ENCODE measurements around the gene DGKB. TPM values are rescaled to one million over a fixed set of nuclear protein-coding genes. Genes with fewer than 3 reads are reported as not detected.

Gene DGKB
- total RNA-seq, 2 donors from 2014 or later: not detected

GRCh38 chr7:14375998-14376397 lies 526.6 kb downstream of the DGKB start:
- Mint-ChIP-seq H3K4me1 (no peaks in the 10 kb centered on the region), H3K4me3 (peak overlapping the region; percentile 35), H3K36me3 (ENCODE audit: low read depth) (no peaks in the 10 kb centered on the region), H3K27ac (no peak overlapping the region), H3K27me3 (no peaks in the 10 kb centered on the region), H3K9me3 (no peaks in the 10 kb centered on the region)
- ATAC-seq (replicated peaks): no peak

- no peak for ATAC-seq (replicated peaks)
- H3K9me3 Mint-ChIP-seq: no peaks in the 10 kb centered on the region
- no peak overlapping the region for H3K27ac Mint-ChIP-seq
- H3K4me1 Mint-ChIP-seq: no peaks in the 10 kb centered on the region
- H3K4me3 Mint-ChIP-seq: no peak overlapping the region
- no peaks in the 10 kb centered on the region for H3K27me3 Mint-ChIP-seq
- H3K36me3 Mint-ChIP-seq (ENCODE audit: low read depth): no peaks in the 10 kb centered on the region
These were observed 528.2 kb downstream of the DGKB start for GRCh38 chr7:14374336-14374735.

GRCh38 chr7:14368285-14368684 lies 534.3 kb downstream of the DGKB start:
- no peaks in the 10 kb centered on the region for H3K36me3 Mint-ChIP-seq (ENCODE audit: low read depth)
- H3K27me3 Mint-ChIP-seq: no peaks in the 10 kb centered on the region
- H3K27ac Mint-ChIP-seq: no peak overlapping the region
- no peak overlapping the region for H3K4me3 Mint-ChIP-seq
- H3K9me3 Mint-ChIP-seq: no peaks in the 10 kb centered on the region
- H3K4me1 Mint-ChIP-seq: no peaks in the 10 kb centered on the region
- no peak for ATAC-seq (replicated peaks)

GRCh38 chr7:14351167-14351566 lies 551.4 kb downstream of the DGKB start:
- Mint-ChIP-seq H3K27ac (no peak overlapping the region), H3K4me3 (no peak overlapping the region), H3K4me1 (no peaks in the 10 kb centered on the region)

GRCh38 chr7:14341200-14341775 lies 561.3 kb downstream of the DGKB start:
- H3K4me1 Mint-ChIP-seq: no peaks in the 10 kb centered on the region
- no peak for ATAC-seq (replicated peaks)
- H3K27me3 Mint-ChIP-seq: no peaks in the 10 kb centered on the region
- H3K27ac Mint-ChIP-seq: no peak overlapping the region
- no peaks in the 10 kb centered on the region for H3K9me3 Mint-ChIP-seq
- no peak overlapping the region for H3K4me3 Mint-ChIP-seq
- H3K36me3 Mint-ChIP-seq (ENCODE audit: low read depth): no peaks in the 10 kb centered on the region

More at GRCh38 chr7:14351167-14351566, 551.4 kb downstream of the DGKB start:
- no peaks in the 10 kb centered on the region for H3K36me3 Mint-ChIP-seq (ENCODE audit: low read depth)
- no peak for ATAC-seq (replicated peaks)
- no peaks in the 10 kb centered on the region for H3K27me3 Mint-ChIP-seq
- no peaks in the 10 kb centered on the region for H3K9me3 Mint-ChIP-seq

GRCh38 chr7:14340393-14341074 lies 562.0 kb downstream of the DGKB start:
- H3K27me3 Mint-ChIP-seq: no peaks in the 10 kb centered on the region
- ATAC-seq (replicated peaks): no peak
- no peaks in the 10 kb centered on the region for H3K4me1 Mint-ChIP-seq
- H3K36me3 Mint-ChIP-seq (ENCODE audit: low read depth): no peaks in the 10 kb centered on the region
- no peaks in the 10 kb centered on the region for H3K9me3 Mint-ChIP-seq
- no peak overlapping the region for H3K4me3 Mint-ChIP-seq
- no peak overlapping the region for H3K27ac Mint-ChIP-seq

- no peak for ATAC-seq (replicated peaks)
- Mint-ChIP-seq H3K36me3 (ENCODE audit: low read depth) (no peaks in the 10 kb centered on the region), H3K4me1 (no peaks in the 10 kb centered on the region), H3K4me3 (no peak overlapping the region), H3K9me3 (no peaks in the 10 kb centered on the region), H3K27ac (no peak overlapping the region), H3K27me3 (no peaks in the 10 kb centered on the region)
These were observed 562.7 kb downstream of the DGKB start for GRCh38 chr7:14339861-14340260.

- H3K4me3 Mint-ChIP-seq: no peak overlapping the region
- H3K9me3 Mint-ChIP-seq: no peaks in the 10 kb centered on the region
- no peak overlapping the region for H3K27ac Mint-ChIP-seq
- H3K27me3 Mint-ChIP-seq: no peaks in the 10 kb centered on the region
- H3K4me1 Mint-ChIP-seq: no peaks in the 10 kb centered on the region
- ATAC-seq (replicated peaks): no peak
- H3K36me3 Mint-ChIP-seq (ENCODE audit: low read depth): no peaks in the 10 kb centered on the region
These were observed 566.3 kb downstream of the DGKB start for GRCh38 chr7:14336256-14336655.

GRCh38 chr7:14332155-14332554 lies 570.4 kb downstream of the DGKB start:
- Mint-ChIP-seq H3K36me3 (ENCODE audit: low read depth) (no peaks in the 10 kb centered on the region), H3K27me3 (no peaks in the 10 kb centered on the region), H3K4me3 (no peak overlapping the region), H3K9me3 (no peaks in the 10 kb centered on the region), H3K4me1 (no peaks in the 10 kb centered on the region), H3K27ac (no peak overlapping the region)
- no peak for ATAC-seq (replicated peaks)

- ATAC-seq (replicated peaks): no peak
- no peaks in the 10 kb centered on the region for H3K4me1 Mint-ChIP-seq
- H3K27ac Mint-ChIP-seq: no peak overlapping the region
- no peak overlapping the region for H3K4me3 Mint-ChIP-seq
- peaks cover 5% of the 10 kb centered on the region for H3K9me3 Mint-ChIP-seq
- H3K27me3 Mint-ChIP-seq: peaks cover 3% of the 10 kb centered on the region
- H3K36me3 Mint-ChIP-seq (ENCODE audit: low read depth): no peaks in the 10 kb centered on the region
These were observed 577.8 kb downstream of the DGKB start for GRCh38 chr7:14324767-14325166.

GRCh38 chr7:14322724-14323123 lies 579.8 kb downstream of the DGKB start:
- Mint-ChIP-seq H3K4me1 (no peaks in the 10 kb centered on the region), H3K27ac (no peak overlapping the region)
- no peak for ATAC-seq (replicated peaks)

GRCh38 chr7:14321947-14322346 lies 580.6 kb downstream of the DGKB start:
- H3K27ac Mint-ChIP-seq: no peak overlapping the region
- no peaks in the 10 kb centered on the region for H3K4me1 Mint-ChIP-seq
- no peak for ATAC-seq (replicated peaks)
- H3K36me3 Mint-ChIP-seq (ENCODE audit: low read depth): no peaks in the 10 kb centered on the region
- H3K9me3 Mint-ChIP-seq: peaks cover 5% of the 10 kb centered on the region
- no peak overlapping the region for H3K4me3 Mint-ChIP-seq
- peaks cover 3% of the 10 kb centered on the region for H3K27me3 Mint-ChIP-seq

More at GRCh38 chr7:14322724-14323123, 579.8 kb downstream of the DGKB start:
- Mint-ChIP-seq H3K27me3 (peaks cover 3% of the 10 kb centered on the region), H3K4me3 (no peak overlapping the region), H3K9me3 (peaks cover 5% of the 10 kb centered on the region), H3K36me3 (ENCODE audit: low read depth) (no peaks in the 10 kb centered on the region)

GRCh38 chr7:14309432-14309831 lies 593.1 kb downstream of the DGKB start:
- no peaks in the 10 kb centered on the region for H3K9me3 Mint-ChIP-seq
- ATAC-seq (replicated peaks): no peak
- H3K4me1 Mint-ChIP-seq: no peaks in the 10 kb centered on the region
- no peak overlapping the region for H3K4me3 Mint-ChIP-seq
- no peaks in the 10 kb centered on the region for H3K36me3 Mint-ChIP-seq (ENCODE audit: low read depth)
- H3K27me3 Mint-ChIP-seq: no peaks in the 10 kb centered on the region
- H3K27ac Mint-ChIP-seq: no peak overlapping the region

- Mint-ChIP-seq H3K4me3 (no peak overlapping the region), H3K27ac (no peak overlapping the region), H3K4me1 (no peaks in the 10 kb centered on the region), H3K9me3 (peaks cover 4% of the 10 kb centered on the region), H3K27me3 (peaks cover 3% of the 10 kb centered on the region), H3K36me3 (ENCODE audit: low read depth) (no peaks in the 10 kb centered on the region)
- ATAC-seq (replicated peaks): no peak
These were observed 597.2 kb downstream of the DGKB start for GRCh38 chr7:14305233-14305866.

- no peak for ATAC-seq (replicated peaks)
- no peaks in the 10 kb centered on the region for H3K4me1 Mint-ChIP-seq
- no peak overlapping the region for H3K27ac Mint-ChIP-seq
- peaks cover 4% of the 10 kb centered on the region for H3K9me3 Mint-ChIP-seq
- H3K36me3 Mint-ChIP-seq (ENCODE audit: low read depth): no peaks in the 10 kb centered on the region
- H3K27me3 Mint-ChIP-seq: peaks cover 3% of the 10 kb centered on the region
- no peak overlapping the region for H3K4me3 Mint-ChIP-seq
These were observed 599.0 kb downstream of the DGKB start for GRCh38 chr7:14303536-14303935.
